DOHH2 (cell line): ENCODE data around the gene DENND5B.

Source experiments
- H3F3A ChIP-seq: fragments of 200-600 bp; sonication (generic), shearing (Covaris generic); 2 replicates; pipeline ENCODE4 v1.6.0; 2016; ENCODE audit warnings: antibody characterized with exemption, mild to moderate bottlenecking; ENCODE audit not compliant: control insufficient read depth, insufficient read depth
- H3K27ac ChIP-seq: fragments of 200-600 bp; sonication (generic); 2 replicates; pipeline ENCODE4 v1.5.1; 2014; ENCODE audit warnings: low read depth, mild to moderate bottlenecking, low read length, moderate library complexity
- H3K27me3 ChIP-seq: fragments of 200-600 bp; sonication (generic); 2 replicates; pipeline ENCODE4 v1.6.1; 2014; ENCODE audit warnings: mild to moderate bottlenecking, low read length, mixed read lengths; ENCODE audit not compliant: control insufficient read depth
- H3K36me3 ChIP-seq: fragments of 200-600 bp; sonication (generic); 2 replicates; pipeline ENCODE4 v1.6.1; 2014; ENCODE audit warnings: mild to moderate bottlenecking, low read length, moderate library complexity, mixed read lengths; ENCODE audit not compliant: control insufficient read depth
- H3K4me1 ChIP-seq: fragments of 200-600 bp; sonication (generic); 2 replicates; pipeline ENCODE4 v1.6.1; 2014; ENCODE audit warnings: mild to moderate bottlenecking, low read length, mixed read lengths; ENCODE audit not compliant: control insufficient read depth
- H3K4me2 ChIP-seq: fragments of 200-600 bp; sonication (generic); 2 replicates; pipeline ENCODE4 v1.6.0; 2014; ENCODE audit warnings: mild to moderate bottlenecking, low read length, moderate library complexity
- H3K4me3 ChIP-seq: fragments of 200-600 bp; sonication (generic); 2 replicates; pipeline ENCODE4 v1.5.1; 2014; ENCODE audit warnings: mild to moderate bottlenecking, low read length, mixed read lengths
- H3K79me2 ChIP-seq: fragments of 200-600 bp; sonication (generic); 2 replicates; pipeline ENCODE4 v1.6.1; 2014; ENCODE audit warnings: mild to moderate bottlenecking, low read length, mixed read lengths; ENCODE audit not compliant: control insufficient read depth
- H3K9me2 ChIP-seq: fragments of 200-600 bp; sonication (generic); replicated peaks from 2 replicates; pipeline ENCODE4 v1.6.1; 2014; ENCODE audit warnings: mild to moderate bottlenecking, low read length, mixed read lengths; ENCODE audit not compliant: control insufficient read depth
- H3K9me3 ChIP-seq: fragments of 200-600 bp; sonication (generic); 2 replicates; pipeline ENCODE4 v1.6.1; 2014; ENCODE audit warnings: antibody characterized with exemption, low read length, mixed read lengths; ENCODE audit not compliant: control insufficient read depth, insufficient read depth
- H4K20me1 ChIP-seq: fragments of 200-600 bp; sonication (generic); 2 replicates; pipeline ENCODE4 v1.6.0; 2014; ENCODE audit warnings: low read depth, mild to moderate bottlenecking, antibody characterized with exemption, low read length, moderate library complexity; ENCODE audit not compliant: control insufficient read depth, insufficient read depth
- CTCF ChIP-seq: fragments of 200-600 bp; sonication (generic); IDR thresholded peaks from one replicate; pipeline ENCODE4 v1.5.1; 2014; ENCODE audit warnings: antibody characterized with exemption, mild to moderate bottlenecking, low read depth, low read length; ENCODE audit not compliant: poor library complexity, severe bottlenecking
- EZH2phosphoT487 ChIP-seq: fragments of 200-600 bp; sonication (generic); IDR thresholded peaks from 2 replicates; pipeline ENCODE4 v1.6.1; 2017; ENCODE audit warnings: borderline replicate concordance, mild to moderate bottlenecking, antibody characterized with exemption, low read length, moderate library complexity, mixed read lengths

DENND5B gene

GRCh38 chr12:31508436-31509150 lies 82.3 kb downstream of the DENND5B start:
- Histone ChIP-seq H3K4me3 (no peak overlapping the region), H4K20me1 (peaks cover 4% of the 10 kb centered on the region; the same call in 1 of the 2 replicates), H3F3A (peaks cover 3% of the 10 kb centered on the region; the same call in 1 of the 2 replicates), H3K27ac (no peak overlapping the region), H3K79me2 (peaks cover 44% of the 10 kb centered on the region), H3K4me1 (no peaks in the 10 kb centered on the region), H3K9me3 (peaks cover 21% of the 10 kb centered on the region), H3K27me3 (no peaks in the 10 kb centered on the region), H3K36me3 (peaks cover 6% of the 10 kb centered on the region; the same call in 1 of the 2 replicates), H3K9me2 (no peaks in the 10 kb centered on the region), H3K4me2 (no peak overlapping the region)
- TF ChIP-seq EZH2phosphoT487 (no peak), CTCF (no peak)

DNA sequence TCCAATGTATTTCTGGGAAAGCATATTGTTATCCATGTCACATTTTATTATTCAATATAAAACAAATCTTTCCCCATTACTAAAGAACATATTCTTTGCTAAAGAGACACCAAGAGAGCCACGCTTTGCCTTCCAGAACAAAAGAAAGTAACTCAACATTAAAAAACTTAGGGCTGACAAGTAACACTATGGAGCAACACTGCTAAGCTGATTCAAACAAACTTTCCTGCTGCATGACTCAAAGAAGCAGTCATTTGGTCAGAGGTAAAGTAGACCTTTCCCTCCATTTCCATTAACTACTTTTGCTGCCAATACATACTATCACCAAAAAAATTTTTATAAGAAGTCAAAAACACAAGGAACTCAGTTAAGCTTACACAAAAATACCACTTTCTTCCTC lies 83.0 kb downstream of the DENND5B start:
- Histone ChIP-seq H3K36me3 (peaks cover 6% of the 10 kb centered on the region; the same call in 1 of the 2 replicates), H3K79me2 (peaks cover 48% of the 10 kb centered on the region), H3K27ac (no peak overlapping the region), H3K4me1 (no peaks in the 10 kb centered on the region), H3K4me2 (no peak overlapping the region), H4K20me1 (peaks cover 4% of the 10 kb centered on the region; the same call in 1 of the 2 replicates), H3F3A (peaks cover 4% of the 10 kb centered on the region), H3K9me2 (no peaks in the 10 kb centered on the region), H3K9me3 (peaks cover 21% of the 10 kb centered on the region), H3K27me3 (no peaks in the 10 kb centered on the region), H3K4me3 (no peak overlapping the region)
- TF ChIP-seq EZH2phosphoT487, result no peak
- no peak for TF ChIP-seq CTCF

- Histone ChIP-seq H3K27me3 (no peaks in the 10 kb centered on the region), H4K20me1 (peaks cover 4% of the 10 kb centered on the region; the same call in 1 of the 2 replicates), H3K4me1 (no peaks in the 10 kb centered on the region), H3K27ac (no peak overlapping the region), H3K79me2 (peaks cover 53% of the 10 kb centered on the region), H3K9me2 (no peaks in the 10 kb centered on the region), H3K4me2 (no peak overlapping the region), H3K9me3 (peaks cover 21% of the 10 kb centered on the region), H3K36me3 (peaks cover 6% of the 10 kb centered on the region; the same call in 1 of the 2 replicates), H3F3A (peaks cover 6% of the 10 kb centered on the region), H3K4me3 (no peak overlapping the region)
- no peak for TF ChIP-seq CTCF
- TF ChIP-seq EZH2phosphoT487, result no peak
Measured at GRCh38 chr12:31506515-31507306, 84.2 kb downstream of the DENND5B start.
